GM19438 (cell line): Measurements from ENCODE around the gene PIAS4.

Experiments used
- ATAC-seq: cut with Tn5 transposase; IDR thresholded peaks from one replicate; pipeline ENCODE4 v1.9.1; 2021; ENCODE audit warnings: low read depth; ENCODE audit not compliant: unreplicated experiment

The PIAS4 gene

DNA sequence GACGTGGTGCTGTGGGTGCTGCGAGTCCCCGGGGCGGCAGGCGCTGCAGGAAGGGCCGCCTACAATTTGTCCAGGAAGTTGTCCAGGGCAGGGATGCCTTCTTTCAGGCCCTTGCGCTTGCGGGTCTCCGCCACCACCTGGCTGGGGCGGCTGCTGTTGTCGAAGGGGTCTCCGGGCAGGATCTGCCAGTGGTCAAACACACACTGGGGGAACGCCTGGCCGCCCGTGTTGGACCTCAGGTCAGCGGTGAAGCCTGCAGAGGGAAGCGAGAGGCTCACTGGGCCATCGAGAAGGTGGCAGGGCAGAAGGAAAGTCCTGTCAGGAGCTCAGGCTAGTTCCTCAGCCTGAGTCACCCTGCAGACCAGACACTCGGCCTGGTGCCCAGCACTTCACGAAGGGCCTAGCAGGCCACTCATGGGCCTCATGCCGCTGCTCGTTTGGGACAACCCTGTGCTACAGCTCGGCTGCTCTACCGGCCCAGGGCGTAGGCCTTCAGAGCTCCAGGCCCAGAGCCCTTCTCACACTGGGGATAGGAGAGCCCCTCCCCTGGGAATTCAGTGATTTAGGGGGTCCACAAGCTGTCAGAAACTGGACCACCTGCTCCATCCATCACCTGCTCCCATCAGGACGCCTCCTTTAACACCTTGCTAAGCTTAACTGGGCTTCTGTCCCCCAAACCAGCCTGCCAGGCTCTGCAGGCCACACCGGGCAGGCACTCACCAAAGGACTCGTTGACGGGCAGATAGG is 30.9 kb upstream of the PIAS4 start:
- ATAC-seq = no peak

DNA sequence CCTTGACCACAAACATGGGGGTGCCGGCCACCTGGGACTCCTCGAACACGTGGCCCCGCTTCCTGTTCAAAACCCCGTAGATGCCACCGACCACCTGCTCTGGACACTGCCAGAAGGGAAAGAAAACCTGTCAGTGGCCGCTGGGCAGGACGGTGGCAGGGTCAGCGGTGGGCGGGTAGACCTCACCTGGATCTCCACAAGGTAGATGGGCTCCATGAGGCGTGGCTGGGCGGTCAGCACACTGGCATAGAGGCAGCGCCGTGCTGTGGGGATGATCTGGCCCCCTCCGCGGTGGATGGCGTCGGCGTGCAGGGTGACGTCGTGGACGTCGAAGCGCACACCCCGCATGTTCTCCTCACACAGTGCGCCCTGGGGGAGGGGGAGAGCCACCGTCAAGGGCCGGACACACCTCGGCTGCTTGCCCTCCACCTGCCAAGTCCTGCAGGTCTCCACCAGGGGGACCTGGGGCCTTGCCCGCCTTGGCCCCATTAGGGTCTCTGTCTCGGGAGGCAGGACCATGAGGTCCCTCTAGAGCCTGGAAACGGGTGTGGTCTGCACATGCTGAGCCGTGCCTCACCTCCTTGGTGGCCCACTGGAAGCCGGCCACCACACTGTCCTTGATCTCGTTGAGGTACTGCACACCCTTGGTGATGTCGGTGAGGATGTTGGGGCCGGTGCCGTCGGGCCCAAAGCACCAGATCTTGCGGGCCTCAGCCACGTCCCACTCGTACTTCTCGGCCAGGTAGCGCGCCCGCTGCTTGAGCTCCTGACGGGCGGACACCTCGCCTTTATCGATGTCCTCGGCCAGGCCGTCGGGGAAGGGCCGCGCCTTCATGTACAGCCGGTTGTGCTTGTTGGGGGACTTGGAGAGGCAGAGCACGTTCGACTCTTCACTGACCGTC is 30.0 kb upstream of the PIAS4 start:
- ATAC-seq = no peak

DNA sequence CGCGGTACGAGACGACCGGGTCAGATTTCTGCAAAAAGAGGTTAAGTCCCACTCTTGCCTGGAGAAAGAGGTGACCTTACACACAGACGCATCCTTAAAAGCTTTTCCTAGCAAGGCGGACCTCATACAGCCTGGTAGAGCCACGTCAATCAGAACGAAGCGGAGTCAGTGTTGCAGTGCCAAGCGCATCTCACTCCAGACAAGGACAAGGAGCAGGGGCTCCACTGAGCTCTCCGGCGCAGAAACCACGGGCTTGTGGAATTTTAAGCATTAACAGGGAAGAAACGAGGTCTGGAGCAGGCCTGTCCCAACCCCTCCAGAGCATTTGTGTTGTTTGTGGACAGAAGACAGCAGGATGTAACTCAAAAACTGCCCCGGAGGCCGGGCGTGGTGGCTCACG is 29.4 kb upstream of the PIAS4 start:
- ATAC-seq = no peak

DNA sequence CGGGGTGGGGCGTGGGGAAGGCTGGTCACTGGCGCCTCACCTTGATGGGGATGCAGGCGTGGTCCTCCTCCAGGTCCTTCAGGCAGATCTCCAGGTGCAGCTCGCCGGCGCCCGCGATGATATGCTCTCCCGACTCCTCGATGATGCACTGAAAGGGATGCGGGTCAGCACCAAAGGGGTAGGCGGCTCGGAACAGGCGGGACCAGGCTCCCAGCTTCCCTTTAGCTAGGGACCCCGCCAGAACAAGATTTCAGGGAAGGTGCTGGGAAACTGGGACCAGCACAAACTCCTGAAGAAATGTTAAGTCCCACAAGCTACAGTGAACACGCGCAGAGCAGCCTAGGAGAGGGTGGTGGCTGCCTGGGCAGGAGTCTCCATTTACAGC is 28.3 kb upstream of the PIAS4 start:
- ATAC-seq = no peak

GRCh38 chr19:3979674-3980352 is 27.7 kb upstream of the PIAS4 start:
- ATAC-seq = no peak

DNA sequence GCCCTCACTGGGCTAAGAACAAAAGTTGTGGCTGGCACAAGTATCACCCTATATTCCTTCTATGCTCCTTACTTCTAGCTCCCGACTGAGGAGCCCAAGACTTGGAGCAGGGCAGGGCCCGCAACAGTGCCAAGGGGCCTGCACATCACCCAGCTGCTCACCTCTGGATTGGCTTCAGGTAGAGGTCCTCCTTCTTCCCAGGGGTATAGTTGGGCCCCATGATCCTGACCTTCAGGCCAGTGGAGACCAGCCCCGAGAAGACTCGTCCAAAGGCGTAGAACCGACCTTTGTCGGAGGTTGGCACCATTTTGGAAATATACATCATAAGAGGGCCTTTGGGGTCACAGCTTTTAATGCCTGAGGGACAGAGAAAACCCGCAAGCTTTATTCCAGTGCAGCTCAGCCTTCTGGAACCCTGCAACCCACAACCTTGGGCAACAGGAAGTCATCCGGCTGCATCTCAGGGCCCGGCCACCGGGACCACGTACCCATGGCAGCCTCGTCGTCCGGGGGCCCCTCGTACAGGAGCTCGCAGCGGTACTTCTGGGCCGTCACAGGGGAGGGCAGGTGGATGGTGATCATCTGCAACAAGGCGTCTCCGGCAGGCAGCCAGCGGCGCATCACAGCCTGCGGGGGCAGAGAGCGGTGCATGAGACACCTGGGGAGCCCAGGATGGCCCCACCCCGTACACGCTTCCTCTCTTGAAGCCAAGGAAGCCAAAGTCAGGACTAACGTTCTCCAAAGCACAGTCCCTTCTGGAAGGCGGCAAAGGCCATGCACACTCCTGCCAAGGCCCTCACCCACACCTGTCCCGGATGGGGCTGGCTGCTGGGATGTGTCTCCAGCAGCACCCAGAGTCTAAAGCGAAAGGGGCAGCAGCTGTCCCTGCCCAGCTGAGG is 26.9 kb upstream of the PIAS4 start:
- ATAC-seq = no peak

DNA sequence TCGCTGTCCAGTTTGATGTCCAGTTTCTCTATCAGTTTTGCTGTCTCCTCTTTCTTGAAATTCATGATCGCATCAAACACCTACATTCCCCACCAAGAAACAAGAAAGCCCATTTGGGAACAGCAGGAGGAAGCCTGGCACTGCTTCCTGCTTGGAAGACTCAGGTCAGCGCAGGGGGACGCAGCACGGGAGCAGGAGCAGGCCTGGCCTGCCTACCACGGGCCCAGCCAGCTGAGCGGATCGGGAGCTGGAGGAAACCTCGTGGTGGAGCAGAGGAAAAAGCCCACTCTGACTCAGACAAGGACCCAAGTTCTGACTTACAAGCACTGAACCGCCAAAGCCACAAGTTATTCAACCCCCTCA is 26.2 kb upstream of the PIAS4 start:
- no peak for ATAC-seq

DNA sequence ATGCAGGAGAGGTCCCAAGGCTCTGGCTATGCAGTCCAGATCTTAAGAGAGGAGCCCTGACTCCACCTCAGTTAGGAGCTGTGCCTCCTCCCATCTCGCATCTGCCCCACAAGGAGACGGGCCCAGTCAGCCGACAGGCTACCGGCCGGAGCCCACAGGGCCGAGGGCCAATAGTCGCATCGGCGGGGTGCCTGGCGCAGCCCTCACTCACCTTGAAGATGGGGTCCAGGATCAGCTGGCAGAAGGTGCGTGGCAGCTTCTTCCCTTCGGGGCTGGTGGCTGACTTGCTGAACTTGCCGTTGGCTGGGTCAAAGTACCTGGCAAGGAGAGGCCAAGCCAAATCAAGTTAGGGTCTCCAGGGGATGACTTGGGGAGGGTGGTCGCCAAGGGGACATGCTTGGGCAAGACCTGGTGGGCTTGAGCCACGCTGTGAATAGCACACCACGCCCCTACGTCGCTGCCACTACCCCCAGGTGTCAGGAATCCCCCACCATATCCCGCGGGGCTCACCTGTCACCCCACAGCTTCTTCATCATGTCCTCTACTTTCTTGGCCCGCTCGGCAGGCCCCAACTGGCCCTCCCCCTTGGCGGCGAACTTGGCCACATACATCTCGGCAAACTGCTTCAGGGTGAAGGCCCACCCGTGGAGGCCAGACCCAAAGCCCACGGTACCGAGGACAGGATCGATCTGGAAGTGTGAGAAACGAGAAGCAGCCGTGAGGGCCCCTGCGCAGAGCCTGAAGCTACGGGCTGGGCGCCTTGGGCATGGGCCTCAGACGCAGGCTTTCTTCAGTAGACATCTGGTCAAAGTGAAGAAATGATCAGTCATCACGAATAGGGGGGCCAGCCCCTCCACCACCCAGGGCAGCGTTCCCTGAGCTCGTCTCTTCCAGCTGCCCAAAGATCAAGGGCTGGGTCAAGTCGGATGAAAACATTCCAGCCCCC is 25.5 kb upstream of the PIAS4 start:
- no peak for ATAC-seq

DNA sequence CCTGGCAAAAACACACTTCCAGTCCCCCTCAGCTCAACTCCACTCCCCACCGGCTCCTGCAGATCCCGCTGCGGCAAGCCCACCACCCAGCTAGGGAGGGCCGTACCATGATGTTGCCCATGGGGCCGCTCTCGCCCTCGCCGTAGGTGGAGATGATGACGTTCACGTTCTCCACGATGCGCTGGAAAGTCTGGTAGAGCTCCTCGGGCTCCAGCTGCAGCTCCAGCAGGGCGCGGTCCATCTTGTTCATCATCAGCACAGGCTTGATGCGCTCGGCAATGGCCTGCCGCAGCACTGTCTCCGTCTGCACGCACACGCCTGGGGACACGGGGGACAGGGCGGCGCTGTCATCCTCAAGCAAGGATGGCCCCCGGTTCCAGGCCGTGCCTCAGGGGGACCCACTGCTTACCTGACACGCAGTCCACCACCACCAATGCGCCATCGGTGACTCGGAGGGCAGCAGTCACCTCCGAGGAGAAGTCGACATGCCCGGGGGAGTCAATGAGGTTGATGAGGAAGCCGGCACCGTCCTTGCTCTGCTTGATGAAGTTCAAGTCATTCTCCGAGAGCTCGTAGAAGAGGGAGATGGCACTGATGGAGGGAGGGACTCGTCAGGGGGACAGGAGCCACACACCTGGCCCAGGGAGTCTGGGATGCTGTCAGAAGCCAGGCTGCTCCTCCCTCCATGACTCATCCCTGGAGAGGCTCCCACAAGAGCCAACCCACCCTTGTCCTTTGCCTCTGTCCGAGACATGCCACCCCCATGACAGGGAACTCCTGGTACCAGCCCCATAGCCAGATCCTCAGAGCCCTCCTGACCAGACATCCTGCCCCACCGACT is 24.6 kb upstream of the PIAS4 start:
- no peak for ATAC-seq

- ATAC-seq = no peak
Observed at GRCh38 chr19:3983542-3983914, 24.0 kb upstream of the PIAS4 start.

DNA sequence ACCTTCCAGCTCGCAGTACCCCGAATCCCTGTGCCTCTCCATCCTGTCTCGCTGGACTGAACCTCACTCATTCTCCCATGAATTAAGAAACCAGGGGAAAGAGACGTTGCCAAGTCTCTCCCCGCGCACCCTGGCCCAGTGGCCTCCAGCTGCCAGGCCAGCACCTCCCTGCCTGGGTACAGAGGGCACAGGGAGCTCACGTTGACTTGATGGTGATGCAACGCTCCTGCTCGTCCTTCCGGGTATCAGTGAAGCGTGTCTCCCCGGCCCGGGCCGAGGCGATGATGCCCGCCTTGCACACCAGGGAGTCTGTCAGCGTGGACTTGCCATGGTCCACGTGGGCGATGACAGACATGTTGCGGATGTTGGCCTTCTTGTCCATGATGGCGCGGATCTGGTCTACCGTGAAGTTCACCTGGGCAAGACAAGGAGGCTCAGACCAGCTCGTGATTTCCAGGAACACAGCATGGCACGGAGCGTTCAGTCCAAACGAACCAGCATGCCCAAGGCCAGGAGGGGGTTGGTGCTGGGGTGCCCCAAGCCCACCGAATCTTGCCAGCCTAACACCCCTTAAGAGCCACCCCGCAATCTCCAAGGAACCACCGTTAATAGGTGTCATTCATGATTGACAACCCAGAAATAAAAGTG is 23.5 kb upstream of the PIAS4 start:
- no peak for ATAC-seq

- no peak for ATAC-seq
Observed at GRCh38 chr19:3984584-3984907, 23.0 kb upstream of the PIAS4 start.

- ATAC-seq = peak; percentile 40
Observed at GRCh38 chr19:3984908-3985642, 22.5 kb upstream of the PIAS4 start, which contains the start of gene EEF2. Gene EEF2 (minus strand): TSS chr19:3985463. CDS start chr19:3985380, 83 bp downstream.

DNA sequence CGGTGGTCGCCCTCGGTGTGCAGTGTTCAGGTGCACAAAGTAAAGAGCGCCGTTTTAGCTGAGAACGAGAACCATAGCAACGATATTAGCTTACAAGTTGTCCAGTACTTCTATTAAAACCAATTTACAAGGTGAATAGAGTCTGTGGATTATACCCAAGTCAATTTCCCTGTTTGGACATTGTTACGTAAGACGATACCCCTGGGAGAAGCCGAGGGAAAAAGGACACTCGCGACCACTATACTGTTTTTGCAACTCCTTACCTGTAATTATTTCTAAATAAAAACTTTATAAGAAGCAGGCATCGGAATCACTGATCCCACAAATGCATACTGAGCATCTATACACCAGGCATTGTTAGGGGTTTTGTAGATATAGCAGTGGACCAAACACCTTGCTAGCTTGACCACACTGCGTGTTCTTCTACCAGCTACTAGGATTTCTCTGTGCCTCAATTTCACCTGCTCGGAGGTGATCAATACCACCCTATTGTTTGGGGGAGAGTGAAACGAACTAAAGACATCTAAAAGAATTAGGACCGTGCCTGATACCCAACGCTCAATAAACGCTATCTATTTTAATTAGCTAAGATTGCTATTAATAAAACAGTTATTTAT is 21.8 kb upstream of the PIAS4 start:
- ATAC-seq = no peak

GRCh38 chr19:3986260-3987041 is 21.1 kb upstream of the PIAS4 start:
- no peak for ATAC-seq
